Tibial nerve (tissue), 4 donors: Measurements from ENCODE around the gene ADGRD1. TPM values are rescaled to one million over a fixed set of nuclear protein-coding genes. Genes with fewer than 3 reads are reported as not detected.

Source experiments
- DNase-seq, 2 donors: peaks; one replicate each; pipeline ENCODE4 v3.0.0-alpha.2; 2019; ENCODE audit warnings: low spot score in 2 of 2
- H3K27ac ChIP-seq, 4 donors: fragments of 200-600 bp; sonication (generic) in 3 of 4; one replicate each; pipeline ENCODE4 v1.5.1; 2017 to 2019; ENCODE audit warnings: mild to moderate bottlenecking in 1 of 4
- H3K27me3 ChIP-seq, 2 donors: fragments of 200-600 bp; sonication (generic) in 1 of 2; one replicate each; pipeline versions ENCODE4 v1.5.1 to v1.6.0; 2017 to 2019
- H3K36me3 ChIP-seq, 3 donors: fragments of 200-600 bp; sonication (generic); one replicate each; pipeline ENCODE4 v1.5.1; 2018 to 2019
- H3K4me1 ChIP-seq, 4 donors: fragments of 200-600 bp; sonication (generic) in 3 of 4; one replicate each; pipeline ENCODE4 v1.5.1; 2017 to 2019
- H3K4me3 ChIP-seq, 4 donors: fragments of 200-600 bp; sonication (generic) in 3 of 4; one replicate each; pipeline ENCODE4 v1.5.1; 2017 to 2019; ENCODE audit warnings: mild to moderate bottlenecking in 1 of 4, moderate library complexity in 1 of 4
- H3K9me3 ChIP-seq, 4 donors: fragments of 200-600 bp; sonication (generic) in 3 of 4; one replicate each; pipeline ENCODE4 v1.5.1; 2017 to 2019
- EP300 ChIP-seq, 2 donors: sonication (generic); formaldehyde crosslinking; IDR thresholded peaks; one replicate each; pipeline ENCODE4 v1.6.1; 2017; ENCODE audit warnings: antibody characterized with exemption in 2 of 2, mild to moderate bottlenecking in 1 of 2
- POLR2A ChIP-seq, 2 donors: fragments of 450-650 bp; IDR thresholded peaks; one replicate each; pipeline ENCODE4 v1.6.1; 2017; ENCODE audit warnings: antibody characterized with exemption in 2 of 2, mild to moderate bottlenecking in 2 of 2, moderate library complexity in 2 of 2
- WGBS, 2 donors: methylation state at CpG; one replicate each; pipeline ENCODE4 v1.1.5; 2018; 5-methylcytosine and 5-hydroxymethylcytosine counted together
- total RNA-seq, 4 donors: library from RNA; depleted of rRNA; stranded (reverse); fragments of >200 nt; gene quantifications; one replicate each; pipeline ENCODE4 v1.1.0, GENCODE V29; 2016
- TF ChIP-seq, protein P1 (sequence below), 5 experiments: fragments of 200-600 bp in 3 of 5; fragments of 450-650 bp in 2 of 5; sonication (generic) in 3 of 5; IDR thresholded peaks; one replicate each; pipeline ENCODE4 v1.5.1; 2016 to 2019; ENCODE audit warnings: antibody characterized with exemption in 5 of 5, mild to moderate bottlenecking in 3 of 5, moderate library complexity in 2 of 5

ADGRD1 gene
- total RNA-seq, 4 donors from 2014 or later = 99.0 to 179 (median 125) TPM

GRCh38 chr12:131102991-131103668 is 149.4 kb downstream of the ADGRD1 start:
- Histone ChIP-seq H3K36me3 (peaks cover 0 to 16% (median 0%) of the 10 kb centered on the region in 3 donors), H3K4me1 (peaks cover 0 to 44% (median 12%) of the 10 kb centered on the region in 4 donors), H3K4me3 (no peak overlapping the region), H3K27me3 (no peaks in the 10 kb centered on the region), H3K9me3 (no peaks in the 10 kb centered on the region), H3K27ac (peak overlapping the region in 1 of 4 donors; percentile 84)
- WGBS, 2 donors = 78 to 88% methylated on average over 12 to 18 of the region's 19 CpGs
- DNase-seq = peak in 1 of 2 donors; percentile 3
- no peak for TF ChIP-seq EP300 (IDR thresholded peaks at IDR 0.05)

DNA sequence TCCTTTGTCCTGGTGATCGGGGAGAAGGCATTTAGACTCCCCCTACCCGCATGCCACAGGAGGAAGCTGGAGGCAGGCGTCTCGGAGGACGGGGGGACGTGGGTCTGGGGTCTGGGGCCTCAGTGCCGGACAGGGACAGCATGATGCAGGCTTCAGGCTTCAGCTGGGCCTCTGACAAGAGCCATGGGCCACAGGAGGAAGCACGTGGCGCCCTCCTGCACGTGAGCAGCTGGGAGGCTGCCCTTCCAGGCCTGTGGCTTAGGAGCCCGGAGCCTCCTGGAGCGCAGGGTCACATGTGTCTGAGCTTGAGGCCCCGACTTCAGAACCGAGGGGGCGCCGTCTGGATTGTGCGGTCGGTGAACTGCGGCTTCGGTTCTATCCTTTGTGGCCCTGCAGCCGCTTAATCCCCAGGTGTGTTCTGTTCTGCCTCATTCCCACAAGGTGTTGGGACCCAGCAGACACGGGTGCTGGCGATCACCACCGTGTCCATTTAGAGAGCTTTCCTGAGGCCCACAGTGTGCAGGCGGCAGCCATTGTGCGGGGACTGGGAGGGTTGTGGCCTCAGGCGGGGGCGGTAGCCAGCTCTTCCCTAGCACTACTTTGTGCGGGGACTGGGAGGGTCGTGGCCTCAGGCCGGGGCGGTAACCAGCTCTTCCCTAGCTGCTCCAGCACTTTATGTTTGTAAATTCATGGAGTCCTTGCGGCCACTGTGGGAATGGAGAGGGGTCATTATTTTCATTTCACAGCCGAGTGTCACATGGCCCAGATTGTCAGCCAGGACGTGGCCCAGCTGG is 150.2 kb downstream of the ADGRD1 start:
- H3K4me1 ChIP-seq = peaks cover 0 to 44% (median 12%) of the 10 kb centered on the region in 4 donors
- no peaks in the 10 kb centered on the region for H3K27me3 ChIP-seq
- 65 to 75% methylated on average over 20 to 34 of the region's 35 CpGs for WGBS, 2 donors
- peak overlapping the region; percentile 29 to 84 (median 61) for H3K27ac ChIP-seq
- no peak overlapping the region for H3K4me3 ChIP-seq
- DNase-seq = peak in 1 of 2 donors; percentile 15
- TF ChIP-seq EP300 (IDR thresholded peaks at IDR 0.05) (no peak), POLR2A (IDR thresholded peaks at IDR 0.05) (no peak)
- TF ChIP-seq, protein P1, sequence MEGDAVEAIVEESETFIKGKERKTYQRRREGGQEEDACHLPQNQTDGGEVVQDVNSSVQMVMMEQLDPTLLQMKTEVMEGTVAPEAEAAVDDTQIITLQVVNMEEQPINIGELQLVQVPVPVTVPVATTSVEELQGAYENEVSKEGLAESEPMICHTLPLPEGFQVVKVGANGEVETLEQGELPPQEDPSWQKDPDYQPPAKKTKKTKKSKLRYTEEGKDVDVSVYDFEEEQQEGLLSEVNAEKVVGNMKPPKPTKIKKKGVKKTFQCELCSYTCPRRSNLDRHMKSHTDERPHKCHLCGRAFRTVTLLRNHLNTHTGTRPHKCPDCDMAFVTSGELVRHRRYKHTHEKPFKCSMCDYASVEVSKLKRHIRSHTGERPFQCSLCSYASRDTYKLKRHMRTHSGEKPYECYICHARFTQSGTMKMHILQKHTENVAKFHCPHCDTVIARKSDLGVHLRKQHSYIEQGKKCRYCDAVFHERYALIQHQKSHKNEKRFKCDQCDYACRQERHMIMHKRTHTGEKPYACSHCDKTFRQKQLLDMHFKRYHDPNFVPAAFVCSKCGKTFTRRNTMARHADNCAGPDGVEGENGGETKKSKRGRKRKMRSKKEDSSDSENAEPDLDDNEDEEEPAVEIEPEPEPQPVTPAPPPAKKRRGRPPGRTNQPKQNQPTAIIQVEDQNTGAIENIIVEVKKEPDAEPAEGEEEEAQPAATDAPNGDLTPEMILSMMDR (IDR thresholded peaks at IDR 0.05) = no peak
- peaks cover 0 to 16% (median 0%) of the 10 kb centered on the region in 3 donors for H3K36me3 ChIP-seq
- H3K9me3 ChIP-seq = no peaks in the 10 kb centered on the region

- H3K4me1 ChIP-seq = peaks cover 0 to 44% (median 12%) of the 10 kb centered on the region in 4 donors
- H3K36me3 ChIP-seq = peaks cover 0 to 12% (median 0%) of the 10 kb centered on the region in 3 donors
- peak; percentile 89 to 92 for DNase-seq
- H3K27me3 ChIP-seq = no peaks in the 10 kb centered on the region
- no peak overlapping the region for H3K4me3 ChIP-seq
- 22 to 30% methylated on average over 23 to 31 of the region's 32 CpGs for WGBS, 2 donors
- TF ChIP-seq, protein P1 (IDR thresholded peaks at IDR 0.05) = peak; percentile 87 to 98 (median 94)
- no peak for TF ChIP-seq POLR2A (IDR thresholded peaks at IDR 0.05)
- TF ChIP-seq EP300 (IDR thresholded peaks at IDR 0.05) = peak in 1 of 2 donors; percentile 39
- H3K27ac ChIP-seq = peak overlapping the region; percentile 29 to 84 (median 61)
- H3K9me3 ChIP-seq = no peaks in the 10 kb centered on the region
Measured at GRCh38 chr12:131104463-131105350, 151.0 kb downstream of the ADGRD1 start.

DNA sequence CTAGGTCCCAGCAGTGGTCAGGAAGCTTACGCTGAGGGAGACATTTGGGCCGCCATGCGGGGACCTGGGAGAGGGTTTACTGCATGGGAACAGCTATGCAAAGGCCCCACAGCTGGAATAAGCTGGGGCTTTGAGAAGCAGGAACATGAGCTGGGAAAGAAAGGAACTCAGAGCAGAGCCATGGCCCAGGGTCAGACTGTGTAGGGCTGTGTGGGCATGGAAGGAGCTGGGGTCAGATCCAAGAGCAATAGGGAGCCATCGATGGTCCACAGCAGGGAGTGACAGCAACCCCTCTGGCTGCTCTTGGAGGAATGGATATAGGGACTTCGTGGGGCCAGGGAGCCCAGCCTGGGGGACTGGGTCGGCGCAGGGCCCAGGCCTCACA is 151.6 kb downstream of the ADGRD1 start:
- H3K4me1 ChIP-seq = peaks cover 0 to 44% (median 12%) of the 10 kb centered on the region in 4 donors
- WGBS, 2 donors = 87 to 94% methylated on average over 7 of the region's 7 CpGs
- H3K9me3 ChIP-seq = no peaks in the 10 kb centered on the region
- peak overlapping the region; percentile 29 to 84 (median 61) for H3K27ac ChIP-seq
- TF ChIP-seq POLR2A (IDR thresholded peaks at IDR 0.05) (no peak), EP300 (IDR thresholded peaks at IDR 0.05) (no peak)
- TF ChIP-seq, protein P1 (IDR thresholded peaks at IDR 0.05) = no peak
- H3K36me3 ChIP-seq = peaks cover 0 to 12% (median 0%) of the 10 kb centered on the region in 3 donors
- H3K4me3 ChIP-seq = no peak overlapping the region
- no peak for DNase-seq
- H3K27me3 ChIP-seq = no peaks in the 10 kb centered on the region

DNA sequence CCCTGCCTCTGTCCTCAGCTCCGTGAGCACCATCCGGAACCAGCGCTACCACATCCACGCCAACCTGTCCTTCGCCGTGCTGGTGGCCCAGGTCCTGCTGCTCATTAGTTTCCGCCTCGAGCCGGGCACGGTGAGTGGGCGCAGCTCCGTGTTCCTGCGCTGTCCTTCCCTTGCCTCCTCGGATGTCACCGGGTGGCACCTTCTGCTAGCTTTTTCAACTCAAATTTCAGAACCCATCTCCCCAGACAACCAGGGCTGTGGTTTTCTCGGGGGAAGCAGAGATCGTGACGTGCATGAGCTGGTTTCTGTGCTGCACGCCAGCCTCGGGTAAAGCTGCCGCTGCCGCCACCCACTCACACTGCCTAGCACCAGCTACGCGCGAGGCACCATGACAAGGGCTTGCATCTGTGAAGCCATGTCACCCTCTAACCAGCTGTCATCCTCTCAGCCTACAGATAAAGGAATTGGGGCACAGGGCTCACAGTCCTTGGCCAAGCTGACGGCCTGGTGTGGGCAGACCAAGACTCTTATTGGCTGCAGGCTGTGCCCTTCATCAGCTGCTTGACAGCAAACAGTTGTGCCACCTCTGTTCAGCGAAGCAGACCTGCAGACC is 152.1 kb downstream of the ADGRD1 start:
- Histone ChIP-seq H3K9me3 (no peaks in the 10 kb centered on the region), H3K4me3 (no peak overlapping the region), H3K27me3 (no peaks in the 10 kb centered on the region), H3K36me3 (peaks cover 0 to 12% (median 0%) of the 10 kb centered on the region in 3 donors), H3K27ac (peak overlapping the region; percentile 29 to 84 (median 61)), H3K4me1 (peaks cover 0 to 44% (median 12%) of the 10 kb centered on the region in 4 donors)
- DNase-seq = peak in 1 of 2 donors; percentile 12
- peak in 1 of 2 donors; percentile 60 for TF ChIP-seq EP300 (IDR thresholded peaks at IDR 0.05)
- TF ChIP-seq, protein P1 (IDR thresholded peaks at IDR 0.05) = no peak
- 71 to 83% methylated on average over 26 to 27 of the region's 27 CpGs for WGBS, 2 donors
